Activated CD8-positive, alpha-beta T cell treated with anti-CD3 and anti-CD28 coated beads for 36 hours (primary cell): ENCODE data around the gene NLRP6. TPM values are rescaled to one million over a fixed set of nuclear protein-coding genes. Genes with fewer than 3 reads are reported as not detected.

Source experiments
- ATAC-seq: fragments of 200-7000 bp; cut with Tn5 transposase; one replicate; pipeline ENCODE4 v1.10.0; 2021; ENCODE audit warnings: mild to moderate bottlenecking, moderate library complexity
- CTCF ChIA-PET: fragments of 350-600 bp; sonication (Branson Sonifier 250); formaldehyde crosslinking; loops from one replicate; lab custom pipeline; 2021; ENCODE audit warnings: antibody characterized with exemption; lab: Charles Lee
- POLR2A ChIA-PET: fragments of 350-600 bp; sonication (Branson Sonifier 250); formaldehyde crosslinking; loops from one replicate; lab custom pipeline; 2021; ENCODE audit warnings: antibody characterized with exemption; lab: Charles Lee
- DNase-seq: peaks from one replicate; pipeline ENCODE4 v3.0.0-alpha.2; 2020
- H3K27ac Mint-ChIP-seq: one replicate; pipeline ENCODE4 v1.8.0; 2021; ENCODE audit warnings: mild to moderate bottlenecking, mixed read lengths
- H3K27me3 Mint-ChIP-seq: one replicate; pipeline ENCODE4 v1.8.0; 2021; ENCODE audit warnings: mixed read lengths
- H3K36me3 Mint-ChIP-seq: one replicate; pipeline ENCODE4 v1.8.0; 2021; ENCODE audit warnings: low read depth, mixed read lengths
- H3K4me1 Mint-ChIP-seq: one replicate; pipeline ENCODE4 v1.8.0; 2021; ENCODE audit warnings: low read depth, mixed read lengths
- H3K4me3 Mint-ChIP-seq: one replicate; pipeline ENCODE4 v1.8.0; 2021; ENCODE audit warnings: mild to moderate bottlenecking, moderate library complexity, mixed read lengths
- H3K9me3 Mint-ChIP-seq: one replicate; pipeline ENCODE4 v1.8.0; 2021; ENCODE audit warnings: mixed read lengths
- CTCF ChIP-seq: fragments of 200-600 bp; IDR thresholded peaks from one replicate; pipeline ENCODE4 v1.8.0; 2022; ENCODE audit warnings: antibody characterized with exemption, mild to moderate bottlenecking
- intact Hi-C: fragments of 100-400 bp; cut with micrococcal nuclease; formaldehyde crosslinking; loops from one replicate; pipeline ENCODE4 v1.10.0; 2022
- total RNA-seq, 2 experiments: library from RNA; stranded (reverse); gene quantifications; one replicate each; pipeline ENCODE4 v1.2.3, GENCODE V29; 2021

NLRP6 gene
- total RNA-seq, 2 experiments from 2014 or later = 3.3 to 3.4 TPM

GRCh38 chr11:303363-303762 is 25.2 kb downstream of the NLRP6 start:
- H3K9me3 Mint-ChIP-seq = no peaks in the 10 kb centered on the region
- no peak overlapping the region for H3K4me3 Mint-ChIP-seq
- ChIA-PET POLR2A (interaction anchor here (0.9 to 1.6 kb wide), 4 partner anchors 9 to 53 kb away, joined by 3 to 6 read pairs (median 4); no protein-coding TSS in a partner anchor), CTCF (interaction anchor here (0.6 to 2.1 kb wide), 3 partner anchors 9 to 60 kb away, joined by 3 to 20 read pairs (median 3); no protein-coding TSS in a partner anchor)
- DNase-seq (peak; percentile 75), ATAC-seq (no peak)
- peaks cover 6% of the 10 kb centered on the region for H3K27me3 Mint-ChIP-seq
- H3K4me1 Mint-ChIP-seq = peaks cover 51% of the 10 kb centered on the region
- no peak for TF ChIP-seq CTCF
- H3K36me3 Mint-ChIP-seq = peaks cover 4% of the 10 kb centered on the region
- intact Hi-C loops = no loop called here
- H3K27ac Mint-ChIP-seq = no peak overlapping the region

- Mint-ChIP-seq H3K27ac (no peak overlapping the region), H3K9me3 (no peaks in the 10 kb centered on the region), H3K27me3 (peaks cover 6% of the 10 kb centered on the region), H3K36me3 (peaks cover 11% of the 10 kb centered on the region), H3K4me1 (peaks cover 47% of the 10 kb centered on the region), H3K4me3 (no peak overlapping the region)
- intact Hi-C loops = loop anchor here (2.0 kb wide), 1 partner anchor 59 kb away; no protein-coding TSS in a partner anchor
- ChIA-PET CTCF (interaction anchor here (0.9 to 6.4 kb wide), 14 partner anchors 10 to 215 kb away, joined by 3 to 51 read pairs (median 6); partner anchors contain the start of gene NLRP6), POLR2A (interaction anchor here (0.7 to 4.4 kb wide), 8 partner anchors 10 to 97 kb away, joined by 3 to 36 read pairs (median 4); partner anchors contain the start of genes BET1L, IFITM1 and NLRP6)
- DNase-seq (no peak), ATAC-seq (no peak)
- TF ChIP-seq CTCF = no peak
Measured at GRCh38 chr11:304061-304506, 25.9 kb downstream of the NLRP6 start.

GRCh38 chr11:304915-305843 is 27.0 kb downstream of the NLRP6 start:
- POLR2A ChIA-PET = interaction anchor here (0.7 to 4.4 kb wide), 13 partner anchors 11 to 201 kb away, joined by 3 to 36 read pairs (median 3); partner anchors contain the start of genes BET1L, IFITM1 and NLRP6
- ATAC-seq (peak; percentile 25), DNase-seq (peak; percentile 85)
- Mint-ChIP-seq H3K9me3 (no peaks in the 10 kb centered on the region), H3K4me1 (peaks cover 49% of the 10 kb centered on the region), H3K36me3 (peaks cover 20% of the 10 kb centered on the region), H3K27me3 (peaks cover 5% of the 10 kb centered on the region), H3K27ac (no peak overlapping the region), H3K4me3 (no peak overlapping the region)
- peak; percentile 86 for TF ChIP-seq CTCF
- intact Hi-C loops = loop anchor here (2.0 kb wide), 1 partner anchor 58 kb away; no protein-coding TSS in a partner anchor
- CTCF ChIA-PET = interaction anchor here (0.7 to 6.4 kb wide), 25 partner anchors 9 to 213 kb away, joined by 3 to 51 read pairs (median 6); partner anchors contain the start of genes NLRP6, PGGHG and PSMD13

- Mint-ChIP-seq H3K27me3 (no peaks in the 10 kb centered on the region), H3K27ac (no peak overlapping the region), H3K9me3 (no peaks in the 10 kb centered on the region), H3K4me1 (peaks cover 43% of the 10 kb centered on the region), H3K4me3 (no peak overlapping the region), H3K36me3 (peaks cover 20% of the 10 kb centered on the region)
- no peak for DNase-seq
- ChIA-PET CTCF (interaction anchor here (0.9 to 6.4 kb wide), 21 partner anchors 10 to 213 kb away, joined by 3 to 51 read pairs (median 7); partner anchors contain the start of genes NLRP6, PGGHG and PSMD13), POLR2A (interaction anchor here (0.7 to 4.4 kb wide), 10 partner anchors 10 to 201 kb away, joined by 3 to 36 read pairs (median 3); partner anchors contain the start of gene IFITM1)
- intact Hi-C loops = loop anchor here (2.0 kb wide), 1 partner anchor 57 kb away; no protein-coding TSS in a partner anchor
- no peak for TF ChIP-seq CTCF
- no peak for ATAC-seq
Measured at GRCh38 chr11:305844-306211, 27.6 kb downstream of the NLRP6 start.
